HG02571 (cell line): ENCODE data around the gene AQP1.

ENCODE experiments used
- ATAC-seq: cut with Tn5 transposase; IDR thresholded peaks from one replicate; pipeline ENCODE4 v1.9.1; 2021; ENCODE audit warnings: mild to moderate bottlenecking, moderate library complexity; ENCODE audit not compliant: unreplicated experiment

The AQP1 gene

DNA sequence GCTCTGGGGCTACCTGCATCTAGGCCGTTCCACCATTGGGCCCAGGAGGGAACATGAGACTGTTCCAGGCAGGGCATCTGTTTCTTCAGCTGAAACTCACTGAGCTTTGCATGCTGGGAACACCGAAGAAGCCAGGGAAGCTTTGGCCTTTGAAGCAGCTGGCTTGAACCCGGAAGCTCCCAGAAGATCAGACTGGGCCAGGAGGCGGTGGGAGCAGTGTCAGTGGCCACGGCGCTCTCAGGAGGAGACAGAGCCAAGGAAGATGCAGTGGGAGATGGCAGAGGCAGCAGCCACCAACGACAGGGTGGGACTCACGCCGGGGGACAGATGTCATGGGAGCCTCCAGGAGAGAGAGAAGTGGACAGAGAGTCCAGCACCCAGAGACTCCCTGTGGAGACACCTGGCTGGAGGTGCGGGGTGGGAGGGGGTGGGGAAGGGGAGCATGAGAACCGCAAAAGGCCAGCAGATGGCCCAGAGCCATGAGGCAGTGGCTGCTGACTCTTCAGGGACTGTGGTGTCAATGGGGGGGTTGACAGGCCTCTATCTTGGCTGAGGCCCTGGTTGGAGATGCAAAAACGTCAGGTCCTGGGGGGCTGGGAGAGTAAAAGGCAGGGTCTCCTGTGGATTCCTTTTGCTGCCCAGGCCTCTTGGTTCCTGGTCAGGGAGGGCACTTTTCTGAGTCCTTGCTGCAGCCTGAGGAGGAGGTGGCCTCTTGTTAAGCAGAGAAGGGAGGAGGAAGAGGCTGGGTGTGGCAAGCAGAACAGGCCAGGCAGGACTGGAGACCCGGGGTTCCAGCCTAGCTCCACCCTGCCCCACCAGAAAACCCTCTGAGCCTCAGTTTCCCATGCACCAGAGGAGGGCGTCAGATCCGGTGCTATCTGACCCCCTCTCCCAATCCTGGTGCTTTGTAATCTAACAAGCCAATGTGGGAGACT, 6.3 kb upstream of the AQP1 start:
- no peak for ATAC-seq

- ATAC-seq, result no peak
Observed at GRCh38 chr7:30906014-30906413, 5.6 kb upstream of the AQP1 start.

- ATAC-seq, result no peak
Observed at GRCh38 chr7:30906515-30907240, 5.0 kb upstream of the AQP1 start.

- no peak for ATAC-seq
Observed at GRCh38 chr7:30907527-30908267, 4.0 kb upstream of the AQP1 start.

GRCh38 chr7:30908681-30909080, 3.0 kb upstream of the AQP1 start:
- no peak for ATAC-seq

DNA sequence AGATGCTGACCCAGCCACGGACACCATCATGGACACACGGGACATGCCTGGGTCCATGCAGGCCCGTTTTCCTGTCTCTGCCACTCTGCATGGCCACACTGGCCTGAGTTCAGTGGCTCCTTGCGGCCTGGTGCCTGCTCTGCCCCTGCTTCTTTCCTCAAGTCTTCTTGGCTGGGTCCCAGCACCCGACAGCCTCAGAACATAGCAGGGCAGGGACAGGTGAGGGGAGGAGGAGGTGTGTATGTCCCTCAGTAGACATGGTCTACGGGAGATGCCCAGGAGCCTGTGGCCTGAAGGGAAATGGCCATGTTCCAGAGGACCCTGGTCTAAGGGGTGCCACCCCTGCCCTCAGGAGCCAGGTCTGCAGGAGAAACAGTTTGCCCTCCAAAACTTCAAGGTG, 2.2 kb upstream of the AQP1 start:
- no peak for ATAC-seq

GRCh38 chr7:30910411-30911073, 1.1 kb upstream of the AQP1 start:
- ATAC-seq, result no peak

DNA sequence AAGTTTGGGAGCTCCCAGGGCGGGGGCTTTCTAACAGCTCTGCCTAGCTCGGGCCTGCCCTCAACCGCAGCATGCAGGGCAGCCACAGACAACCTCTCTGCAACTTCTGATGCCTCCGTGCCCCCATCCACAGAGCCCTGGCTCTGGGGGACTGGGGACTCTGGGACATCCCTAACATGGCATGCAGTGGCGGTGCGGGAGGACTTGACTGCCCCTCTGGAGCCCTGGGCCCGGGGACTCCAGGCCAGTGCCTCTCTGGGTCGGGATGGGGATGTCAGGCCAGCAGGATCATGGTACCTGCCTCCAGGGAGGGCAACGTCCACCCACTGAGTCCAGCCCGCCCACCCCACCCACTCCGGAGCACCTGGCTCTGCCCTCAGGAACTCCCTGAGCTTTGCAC, 520 bp upstream of the AQP1 start:
- ATAC-seq, result no peak

- no peak for ATAC-seq
Observed at GRCh38 chr7:30912021-30912730, 523 bp downstream of the AQP1 start.

- ATAC-seq, result no peak
Observed at GRCh38 chr7:30912731-30912985, 1.0 kb downstream of the AQP1 start.

- ATAC-seq, result no peak
Observed at GRCh38 chr7:30912986-30913811, 1.5 kb downstream of the AQP1 start.

DNA sequence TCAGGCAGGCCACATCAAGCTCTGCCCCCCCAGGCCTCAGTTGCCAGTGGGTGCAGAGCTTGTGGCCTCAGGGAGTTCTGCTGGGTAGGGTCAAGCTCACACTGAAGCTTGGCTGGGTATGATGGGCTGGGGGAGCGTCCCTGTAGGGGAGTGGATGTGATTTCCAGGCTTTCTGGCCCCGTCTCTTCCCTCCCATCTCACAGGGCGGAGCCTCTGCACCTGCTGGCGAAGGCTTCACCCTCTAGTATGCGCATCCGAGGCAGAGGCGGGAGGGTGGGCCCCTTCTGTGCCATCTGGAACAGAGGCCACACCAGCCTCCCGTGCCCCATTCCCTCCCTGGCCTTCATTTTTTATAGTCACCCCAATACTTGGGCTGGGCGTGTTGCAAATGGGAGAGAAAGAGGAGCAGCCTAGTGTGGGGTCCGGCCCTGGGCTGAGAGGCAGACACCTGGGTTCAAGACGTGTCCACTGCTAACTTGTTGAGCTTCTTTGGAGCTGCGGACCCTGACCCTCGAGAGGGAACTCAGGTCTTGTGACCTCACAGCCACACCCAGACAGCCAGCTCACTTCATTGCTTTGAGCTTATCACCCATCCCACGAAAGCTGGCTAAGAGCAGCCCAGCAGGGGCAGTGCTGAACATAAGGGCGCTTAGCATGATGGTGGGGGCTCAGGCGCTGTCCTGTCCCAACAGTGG, 2.3 kb downstream of the AQP1 start:
- ATAC-seq, result no peak

GRCh38 chr7:30914596-30914995, 2.9 kb downstream of the AQP1 start:
- ATAC-seq, result no peak

- ATAC-seq, result no peak
Observed at GRCh38 chr7:30915005-30915601, 3.5 kb downstream of the AQP1 start.

DNA sequence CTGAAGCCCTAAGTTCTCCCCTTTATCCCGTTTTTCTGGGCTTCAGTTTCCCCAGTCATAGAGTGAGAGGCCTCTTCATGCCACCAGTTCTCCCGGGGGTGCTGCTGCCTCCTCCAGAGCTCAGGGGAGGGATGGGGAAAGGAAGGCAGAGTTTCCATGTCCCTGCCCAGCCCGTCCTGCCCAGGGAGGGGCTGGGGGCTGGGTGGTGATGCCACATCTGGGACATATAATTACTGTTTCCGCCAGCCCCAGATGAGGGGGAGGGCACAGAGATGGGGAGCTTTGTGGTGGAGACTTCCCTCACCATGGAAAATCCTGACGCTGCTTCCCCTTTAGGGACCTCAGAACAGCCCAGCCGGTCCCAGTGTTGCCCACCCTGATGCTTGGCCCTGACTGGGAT, 4.1 kb downstream of the AQP1 start:
- ATAC-seq, result no peak

GRCh38 chr7:30916255-30916654, 4.6 kb downstream of the AQP1 start:
- ATAC-seq, result no peak

DNA sequence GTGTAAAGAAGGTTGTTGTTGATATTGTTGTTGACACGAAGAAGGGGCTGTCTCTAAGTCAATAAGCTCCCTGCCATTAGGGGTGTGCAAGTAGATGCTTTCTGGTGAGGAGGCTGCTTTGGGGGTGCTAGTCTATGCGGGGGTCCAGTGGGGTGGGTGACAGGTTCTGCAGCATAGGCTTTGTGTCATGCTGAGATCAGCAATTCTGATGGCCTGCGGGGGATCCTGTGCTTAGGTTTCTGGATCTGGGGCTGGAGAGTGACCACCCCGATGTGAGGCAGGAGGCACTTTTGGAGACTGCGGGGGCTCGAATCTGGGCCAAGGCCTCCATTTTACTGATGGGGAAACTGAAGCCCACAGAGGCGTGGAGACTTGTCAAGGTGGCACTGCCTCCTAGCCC, 5.1 kb downstream of the AQP1 start:
- ATAC-seq, result no peak

- no peak for ATAC-seq
Observed at GRCh38 chr7:30917216-30917893, 5.7 kb downstream of the AQP1 start.
